AG09309 (cell line): ENCODE measurements around the gene LSMEM2.
"Not testable (repeated sequence)": the region's sequence is repeated elsewhere in the genome, so short reads cannot be mapped to it uniquely, and the experiment has no call there.

Experiments used
- DNase-seq: peaks from one replicate; pipeline ENCODE4 v3.0.0-alpha.2; 2010; ENCODE audit warnings: low read depth
- H3K4me3 ChIP-seq: 2 replicates; pipeline ENCODE4 v1.5.1; 2011; ENCODE audit warnings: mild to moderate bottlenecking, low read depth, low read length, moderate library complexity; ENCODE audit not compliant: control insufficient read depth
- TF ChIP-seq, protein P1 (sequence below): IDR thresholded peaks from 2 replicates; pipeline ENCODE4 v1.5.1; 2011; ENCODE audit warnings: mild to moderate bottlenecking, low read depth, low read length, inconsistent platforms; ENCODE audit not compliant: insufficient read depth, control insufficient read depth; ENCODE audit errors: missing control alignments

Gene LSMEM2

DNA sequence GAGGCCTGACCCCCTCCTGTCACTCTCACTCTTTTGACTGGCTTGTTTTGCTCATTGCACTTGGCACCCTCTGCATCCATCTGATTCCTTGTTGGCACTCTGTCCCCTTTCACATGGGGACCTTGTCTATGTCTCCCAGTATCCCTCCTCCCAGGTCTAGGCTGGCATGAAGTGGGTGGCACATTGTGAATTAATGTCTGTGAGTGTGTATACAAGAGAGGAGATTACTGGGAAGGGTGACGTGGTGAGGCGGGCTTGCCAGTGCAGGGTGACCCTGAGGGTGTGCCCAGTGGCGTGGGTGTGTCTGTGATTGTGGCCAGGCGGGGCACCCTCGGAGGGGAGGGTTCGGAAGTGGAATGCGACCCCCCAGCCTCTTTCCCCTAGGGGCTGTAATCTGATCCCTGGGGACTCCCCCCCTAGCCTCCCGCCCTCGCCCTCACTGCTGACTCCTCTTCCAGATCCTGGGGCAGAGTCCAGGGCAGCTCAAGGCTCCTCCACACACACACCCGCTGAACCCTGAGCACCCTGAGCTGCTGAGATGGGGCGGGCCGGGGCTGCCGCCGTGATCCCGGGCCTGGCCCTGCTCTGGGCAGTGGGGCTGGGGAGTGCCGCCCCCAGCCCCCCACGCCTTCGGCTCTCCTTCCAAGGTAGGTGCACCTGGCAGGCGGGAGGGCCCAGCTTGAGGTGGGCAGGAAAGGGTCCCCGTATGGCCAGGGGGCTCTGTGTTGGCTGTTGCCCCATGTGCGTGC is 10.0 kb upstream of the LSMEM2 start, which contains the start of gene SEMA3B:
TSS of gene SEMA3B (plus strand) at position 445 of the 749 bp plus-strand sequence. CDS start at position 539, 94 bp downstream.
- TF ChIP-seq, protein P1, sequence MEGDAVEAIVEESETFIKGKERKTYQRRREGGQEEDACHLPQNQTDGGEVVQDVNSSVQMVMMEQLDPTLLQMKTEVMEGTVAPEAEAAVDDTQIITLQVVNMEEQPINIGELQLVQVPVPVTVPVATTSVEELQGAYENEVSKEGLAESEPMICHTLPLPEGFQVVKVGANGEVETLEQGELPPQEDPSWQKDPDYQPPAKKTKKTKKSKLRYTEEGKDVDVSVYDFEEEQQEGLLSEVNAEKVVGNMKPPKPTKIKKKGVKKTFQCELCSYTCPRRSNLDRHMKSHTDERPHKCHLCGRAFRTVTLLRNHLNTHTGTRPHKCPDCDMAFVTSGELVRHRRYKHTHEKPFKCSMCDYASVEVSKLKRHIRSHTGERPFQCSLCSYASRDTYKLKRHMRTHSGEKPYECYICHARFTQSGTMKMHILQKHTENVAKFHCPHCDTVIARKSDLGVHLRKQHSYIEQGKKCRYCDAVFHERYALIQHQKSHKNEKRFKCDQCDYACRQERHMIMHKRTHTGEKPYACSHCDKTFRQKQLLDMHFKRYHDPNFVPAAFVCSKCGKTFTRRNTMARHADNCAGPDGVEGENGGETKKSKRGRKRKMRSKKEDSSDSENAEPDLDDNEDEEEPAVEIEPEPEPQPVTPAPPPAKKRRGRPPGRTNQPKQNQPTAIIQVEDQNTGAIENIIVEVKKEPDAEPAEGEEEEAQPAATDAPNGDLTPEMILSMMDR = no peak
- H3K4me3 ChIP-seq = peak within 1 kb of the TSS; percentile 30
- DNase-seq = no peak

DNA sequence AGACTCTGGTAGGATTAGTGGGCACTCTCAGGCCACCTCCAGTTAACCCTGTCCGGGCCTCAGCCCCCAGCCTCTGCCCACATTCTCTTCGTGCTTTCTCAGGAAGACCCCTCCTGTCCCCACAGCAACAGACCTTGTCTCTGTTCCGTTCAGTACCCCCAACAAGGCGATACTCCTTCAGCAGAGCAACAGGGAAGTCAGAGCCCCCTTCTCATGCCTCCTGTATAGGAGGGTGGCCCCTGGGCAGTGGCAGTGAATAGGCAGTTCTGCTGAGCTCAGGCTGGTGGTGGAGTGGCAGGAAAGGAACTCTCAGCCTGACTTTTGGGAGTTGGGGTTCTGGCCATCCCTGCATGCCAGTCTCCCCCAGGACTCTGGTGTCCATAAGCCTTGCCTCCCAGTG is 9.4 kb upstream of the LSMEM2 start:
- DNase-seq = no peak
- peak overlapping the region; percentile 30 for H3K4me3 ChIP-seq
- TF ChIP-seq, protein P1 = no peak

DNA sequence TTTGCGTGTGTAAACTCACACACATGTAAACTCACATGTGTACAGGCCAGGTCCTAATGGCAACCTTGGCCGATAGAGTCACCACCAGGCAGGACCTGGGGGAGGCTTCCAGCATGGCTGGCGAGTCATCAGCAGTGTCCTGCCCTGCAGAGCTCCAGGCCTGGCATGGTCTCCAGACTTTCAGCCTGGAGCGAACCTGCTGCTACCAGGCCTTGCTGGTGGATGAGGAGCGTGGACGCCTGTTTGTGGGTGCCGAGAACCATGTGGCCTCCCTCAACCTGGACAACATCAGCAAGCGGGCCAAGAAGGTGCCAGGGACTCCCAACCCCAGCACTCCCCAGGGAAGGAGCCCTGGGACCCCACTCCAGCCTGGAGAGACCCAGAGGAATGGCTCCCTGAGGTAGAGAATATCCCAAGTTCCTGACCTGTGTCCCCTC is 8.9 kb upstream of the LSMEM2 start:
- no peak for DNase-seq
- TF ChIP-seq, protein P1 = no peak
- H3K4me3 ChIP-seq = no peak overlapping the region

DNA sequence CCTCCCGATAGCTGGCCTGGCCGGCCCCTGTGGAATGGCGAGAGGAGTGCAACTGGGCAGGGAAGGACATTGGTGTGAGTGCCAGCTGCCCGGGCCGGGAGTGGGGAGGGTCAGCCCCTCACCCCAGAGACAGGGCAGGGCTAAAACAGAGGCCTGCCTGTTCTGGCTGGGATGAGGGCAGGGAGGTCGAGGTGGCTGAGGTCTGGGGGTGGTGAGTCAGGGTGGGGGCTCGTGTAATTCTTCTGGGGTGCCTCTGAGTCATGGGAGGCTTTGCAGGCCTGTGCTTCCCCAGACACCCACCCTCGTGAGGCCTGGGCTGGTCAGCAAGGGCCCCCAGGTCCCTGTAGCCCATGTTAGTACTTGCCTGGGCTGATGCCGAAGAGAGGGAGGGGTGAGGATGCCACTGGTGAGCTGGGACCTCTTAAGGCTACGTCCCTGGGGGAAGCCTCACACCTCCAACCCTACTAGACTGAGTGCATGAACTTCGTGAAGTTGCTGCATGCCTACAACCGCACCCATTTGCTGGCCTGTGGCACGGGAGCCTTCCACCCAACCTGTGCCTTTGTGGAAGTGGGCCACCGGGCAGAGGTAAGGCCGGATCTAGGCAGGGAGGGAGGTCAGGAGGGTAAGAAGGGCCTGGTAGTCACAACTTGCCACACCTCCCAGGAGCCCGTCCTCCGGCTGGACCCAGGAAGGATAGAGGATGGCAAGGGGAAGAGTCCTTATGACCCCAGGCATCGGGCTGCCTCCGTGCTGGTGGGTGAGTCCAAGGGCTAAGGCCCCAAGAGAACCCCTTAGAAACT is 8.3 kb upstream of the LSMEM2 start:
- no peak overlapping the region for H3K4me3 ChIP-seq
- no peak for DNase-seq

DNA sequence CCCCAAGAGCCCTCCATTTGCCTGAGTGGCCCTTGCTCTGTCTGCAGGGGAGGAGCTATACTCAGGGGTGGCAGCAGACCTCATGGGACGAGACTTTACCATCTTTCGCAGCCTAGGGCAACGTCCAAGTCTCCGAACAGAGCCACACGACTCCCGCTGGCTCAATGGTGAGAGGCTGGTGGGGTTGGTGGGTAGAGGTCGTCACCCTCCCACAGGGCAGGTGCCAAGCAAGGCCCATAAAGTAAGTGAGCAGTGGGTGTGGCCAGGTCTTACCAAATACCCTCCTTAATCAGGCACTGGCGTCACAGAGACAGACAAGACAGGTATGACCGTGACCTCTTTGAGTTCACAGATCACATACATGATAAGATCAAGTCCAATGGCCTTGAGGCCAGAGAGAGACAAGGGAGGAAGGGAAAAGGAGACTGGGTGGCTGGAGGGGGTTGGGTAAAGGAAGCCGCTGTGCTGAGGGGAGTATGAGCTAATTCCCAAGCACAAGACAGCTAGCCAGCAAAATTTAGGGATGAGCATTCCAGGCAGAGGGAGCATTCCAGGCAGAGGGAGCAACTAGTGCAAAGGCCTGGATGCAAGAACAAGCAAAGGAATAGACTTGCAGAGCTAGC is 7.5 kb upstream of the LSMEM2 start:
- DNase-seq = no peak
- TF ChIP-seq, protein P1 = no peak
- no peak overlapping the region for H3K4me3 ChIP-seq

More for the DNA sequence above, 8.3 kb upstream of the LSMEM2 start:
- TF ChIP-seq, protein P1 = no peak

DNA sequence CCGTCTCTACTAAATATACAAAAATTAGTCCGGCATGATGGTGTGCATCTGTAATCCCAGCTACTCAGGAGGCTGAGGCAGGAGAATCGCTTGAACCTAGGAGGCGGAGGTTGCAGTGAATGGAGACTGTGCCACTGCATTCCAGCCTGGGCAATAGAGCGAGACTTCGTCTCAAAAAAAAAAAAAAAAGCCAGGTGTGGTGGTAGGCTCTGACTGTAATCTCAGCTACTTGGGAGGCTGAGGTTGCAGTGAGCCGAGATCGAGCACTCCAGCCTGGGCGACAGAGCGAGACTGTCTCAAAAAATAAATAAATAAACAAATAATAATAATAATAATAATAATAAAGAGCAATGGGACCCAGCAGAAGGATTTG is 6.4 kb upstream of the LSMEM2 start:
- DNase-seq, H3K4me3 ChIP-seq: not testable (repeated sequence)
